K562 (cell line): Measurements from ENCODE around the gene RUNDC1. TPM values are rescaled to one million over a fixed set of nuclear protein-coding genes. Genes with fewer than 3 reads are reported as not detected.

Experiments used
- CHCHD3 ChIP-seq: fragments of 250-450 bp; sonication (Bioruptor Pico); IDR thresholded peaks from 2 replicates; pipeline ENCODE4 v2.1.2; 2022; ENCODE audit warnings: mild to moderate bottlenecking
- FOXP1 ChIP-seq: sonication (generic); formaldehyde crosslinking; IDR thresholded peaks from 2 replicates; pipeline ENCODE4 v1.8.0; 2022; ENCODE audit warnings: mild to moderate bottlenecking, missing genetic modification reagents
- HEY1 ChIP-seq: fragments of 250-450 bp; sonication (Bioruptor Pico); IDR thresholded peaks from 2 replicates; pipeline ENCODE4 v1.5.0; 2020; ENCODE audit warnings: mild to moderate bottlenecking, moderate library complexity, borderline replicate concordance
- HSF4 ChIP-seq: fragments of 250-450 bp; sonication (Bioruptor Pico); IDR thresholded peaks from 2 replicates; pipeline ENCODE4 v2.1.2; 2022; ENCODE audit warnings: mild to moderate bottlenecking, moderate library complexity, borderline replicate concordance
- PCBP1 ChIP-seq: fragments of 200-400 bp; formaldehyde crosslinking; IDR thresholded peaks from 2 replicates; pipeline ENCODE4 v1.6.1; 2018; ENCODE audit warnings: mild to moderate bottlenecking, low read depth, low read length; ENCODE audit not compliant: poor library complexity, severe bottlenecking
- RCOR1 ChIP-seq, 2 experiments: IDR thresholded peaks; 2 replicates each; pipeline ENCODE4 v1.6.1; 2012; ENCODE audit warnings: low read depth in 2 of 2, low read length in 2 of 2, borderline replicate concordance in 1 of 2, improper control_type of control experiment in 1 of 2
- REST ChIP-seq, 2 experiments: fragments of 450-650 bp; formaldehyde crosslinking in 1 of 2; IDR thresholded peaks; 2 replicates each; pipeline versions ENCODE4 v1.4.0 to v1.6.1; 2014 to 2020; ENCODE audit warnings: mild to moderate bottlenecking in 2 of 2, borderline replicate concordance in 1 of 2, low read depth in 1 of 2
- SP2 ChIP-seq: IDR thresholded peaks from 2 replicates; pipeline ENCODE4 v1.6.1; 2011; ENCODE audit warnings: mild to moderate bottlenecking, low read depth, low read length, moderate library complexity; ENCODE audit not compliant: poor library complexity, severe bottlenecking; ENCODE audit errors: extremely low read depth
- VEZF1 ChIP-seq: fragments of 200-800 bp; sonication (Bioruptor generic); IDR thresholded peaks from 2 replicates; pipeline ENCODE4 v1.6.1; 2017; ENCODE audit warnings: missing genetic modification characterization, missing compliant biosample characterization
- ZBTB11 ChIP-seq, 3 experiments: fragments of 200-800 bp in 1 of 3; fragments of 250-450 bp in 1 of 3; fragments of 450-650 bp in 1 of 3; sonication (Bioruptor Pico) in 1 of 3; sonication (Bioruptor generic) in 1 of 3; formaldehyde crosslinking in 1 of 3; IDR thresholded peaks; 2 replicates each; pipeline versions ENCODE4 v1.6.1 to v1.8.0; 2016 to 2022; ENCODE audit warnings: mild to moderate bottlenecking in 2 of 3, missing genetic modification characterization in 2 of 3, missing compliant biosample characterization in 1 of 3, moderate library complexity in 1 of 3
- ZBTB34 ChIP-seq: fragments of 250-450 bp; sonication (Bioruptor Pico); IDR thresholded peaks from 2 replicates; pipeline ENCODE4 v1.8.0; 2021; ENCODE audit warnings: mild to moderate bottlenecking, moderate library complexity
- polyA plus RNA-seq, 8 experiments: library from polyadenylated mRNA; depleted of rRNA in 4 of 8; stranded (reverse) in 5 of 8; unstranded in 3 of 8; fragments of >200 nt; fragmentation: Nextera tagmentation in 2 of 8; fragmentation: Illumina TruSeq in 1 of 8; extraction: Ambion mirVana in 2 of 8; extraction: Trizol in 1 of 8; gene quantifications; 2 replicates each; pipeline versions ENCODE4 v1.2.1 to v1.2.3, GENCODE V29; 2011 to 2014; ENCODE audit warnings: inconsistent platforms in 1 of 8, missing spikeins in 1 of 8
- total RNA-seq, 7 experiments: library from RNA; depleted of rRNA in 6 of 7; stranded (reverse); fragments of >200 nt in 6 of 7; fragmentation: Illumina TruSeq in 2 of 7; extraction: Trizol in 2 of 7; gene quantifications; 2 replicates each; pipeline versions ENCODE4 v1.2.1 to v1.2.3, GENCODE V29; 2011 to 2021; ENCODE audit warnings: low replicate concordance in 1 of 7

RUNDC1 gene
- total and polyA plus RNA-seq, 9 of the 15 experiments (the other 6 are each of a cell fraction or from before 2014, with no cell fraction given): 3.4 to 12.6 (median 9.4) TPM

GRCh38 chr17:43025290-43025657 is 44.9 kb downstream of the RUNDC1 start (continued):
- TF ChIP-seq SP2: no peak
- TF ChIP-seq ZBTB34 (CRISPR knock-in tag): no peak
- TF ChIP-seq RCOR1 (IDR thresholded peaks at IDR 0.05; ENCODE audit: borderline replicate concordance in 1 of 2, low read depth in 2 of 2, low read length in 2 of 2): no peak
- TF ChIP-seq HSF4 (CRISPR knock-in tag): no peak
- TF ChIP-seq FOXP1 (CRISPR knock-in tag): no peak
- TF ChIP-seq REST (IDR thresholded peaks at IDR 0.05; ENCODE audit: borderline replicate concordance): no peak
- no peak for TF ChIP-seq REST (CRISPR knock-in tag; IDR thresholded peaks at IDR 0.05; ENCODE audit: low read depth)
- peak; percentile 40 for TF ChIP-seq VEZF1 (CRISPR knock-in tag)
- no peak for TF ChIP-seq CHCHD3 (CRISPR knock-in tag)
- TF ChIP-seq PCBP1: peak; percentile 70
- TF ChIP-seq HEY1 (CRISPR knock-in tag): no peak
- no peak for TF ChIP-seq ZBTB11 (CRISPR knock-in tag; IDR thresholded peaks at IDR 0.05)
